ENCODE results near the gene KLHDC10.

GRCh38 chr7:130123501-130123900, 53.2 kb downstream of the KLHDC10 start:
- TF ChIP-seq CTCF (optimal IDR thresholded peaks at IDR 0.05 in 1 of 3, IDR thresholded peaks at IDR 0.05 in 1 of 3, conservative IDR thresholded peaks at IDR 0.05 in 1 of 3; ENCODE audit: extremely low read depth in 1 of 3, insufficient read depth in 2 of 3, low read length in 3 of 3) (no peak), EZH2 (IDR thresholded peaks at IDR 0.05; ENCODE audit: low read length) (no peak)
